Lung microvascular endothelial cell (primary cell): ENCODE data around the gene KCNMB2. TPM values are rescaled to one million over a fixed set of nuclear protein-coding genes. Genes with fewer than 3 reads are reported as not detected.

ENCODE experiments used
- DNase-seq, 2 donors: peaks; one replicate each; pipeline versions ENCODE4 v3.0.0 to v3.0.0-alpha.2; 2010; ENCODE audit warnings: low read depth in 2 of 2
- total RNA-seq: library from RNA; depleted of rRNA; stranded (reverse); fragments of >200 nt; gene quantifications from 2 replicates; pipeline ENCODE4 v1.2.1, GENCODE V29; 2014

The KCNMB2 gene
- total RNA-seq, 1 donor from 2014 or later: not detected

GRCh38 chr3:178752843-178753242 lies 216.6 kb downstream of the KCNMB2 start:
- DNase-seq: no peak

GRCh38 chr3:178754852-178755510 lies 218.7 kb downstream of the KCNMB2 start:
- DNase-seq: no peak

GRCh38 chr3:178761024-178761423 lies 224.8 kb downstream of the KCNMB2 start:
- peak in 1 of 2 donors; percentile 4 for DNase-seq

- DNase-seq: no peak
Measured at GRCh38 chr3:178761461-178761860, 225.2 kb downstream of the KCNMB2 start.

GRCh38 chr3:178762385-178762784 lies 226.1 kb downstream of the KCNMB2 start:
- DNase-seq: no peak

GRCh38 chr3:178765472-178765871 lies 229.2 kb downstream of the KCNMB2 start:
- no peak for DNase-seq

- DNase-seq: no peak
Measured at GRCh38 chr3:178767581-178767980, 231.3 kb downstream of the KCNMB2 start.

GRCh38 chr3:178768072-178768864 lies 232.0 kb downstream of the KCNMB2 start:
- no peak for DNase-seq

GRCh38 chr3:178771511-178771910 lies 235.3 kb downstream of the KCNMB2 start:
- no peak for DNase-seq

GRCh38 chr3:178772746-178773145 lies 236.5 kb downstream of the KCNMB2 start:
- DNase-seq: no peak

GRCh38 chr3:178773358-178773757 lies 237.1 kb downstream of the KCNMB2 start:
- no peak for DNase-seq

- peak in 1 of 2 donors; percentile 47 for DNase-seq
Measured at GRCh38 chr3:178777718-178778411, 241.6 kb downstream of the KCNMB2 start.

- no peak for DNase-seq
Measured at GRCh38 chr3:178778589-178778988, 242.4 kb downstream of the KCNMB2 start.

- no peak for DNase-seq
Measured at GRCh38 chr3:178785961-178786360, 249.7 kb downstream of the KCNMB2 start.

GRCh38 chr3:178787960-178788359 lies 251.7 kb downstream of the KCNMB2 start:
- no peak for DNase-seq

GRCh38 chr3:178794711-178795110 lies 258.5 kb downstream of the KCNMB2 start:
- no peak for DNase-seq

GRCh38 chr3:178795349-178795748 lies 259.1 kb downstream of the KCNMB2 start:
- DNase-seq: no peak

- DNase-seq: no peak
Measured at GRCh38 chr3:178802259-178802658, 266.0 kb downstream of the KCNMB2 start.

GRCh38 chr3:178802993-178803693 lies 266.9 kb downstream of the KCNMB2 start:
- no peak for DNase-seq

- DNase-seq: no peak
Measured at GRCh38 chr3:178804606-178805005, 268.4 kb downstream of the KCNMB2 start.

- no peak for DNase-seq
Measured at GRCh38 chr3:178805741-178806140, 269.5 kb downstream of the KCNMB2 start.

- DNase-seq: no peak
Measured at GRCh38 chr3:178806651-178807050, 270.4 kb downstream of the KCNMB2 start.
